ENCODE results near the gene PDXK. TPM values are rescaled to one million over a fixed set of nuclear protein-coding genes. Genes with fewer than 3 reads are reported as not detected.

PDXK gene
- total RNA-seq, 1 donor from 2014 or later, result 195 TPM

- no peaks in the 10 kb centered on the region for H3K9me3 ChIP-seq
- H3K4me1 ChIP-seq, result peaks cover 44% of the 10 kb centered on the region
- peak; percentile 53 to 75 for ATAC-seq
- no peak for TF ChIP-seq CTCF (IDR thresholded peaks at IDR 0.05)
- H3K27ac ChIP-seq, result peak overlapping the region; percentile 75
- peak; percentile 60 for DNase-seq
- H3K36me3 ChIP-seq, result peaks cover 42% of the 10 kb centered on the region
- no peaks in the 10 kb centered on the region for H3K27me3 ChIP-seq (ENCODE audit: low read depth)
- H3K4me3 ChIP-seq, result no peak overlapping the region
- intact Hi-C loops (cut with DNase I), result no loop called here
These were observed 15.9 kb downstream of the PDXK start for GRCh38 chr21:43734928-43735229.

- intact Hi-C loops (cut with DNase I), result no loop called here
- no peaks in the 10 kb centered on the region for H3K9me3 ChIP-seq
- ATAC-seq, result no peak
- TF ChIP-seq CTCF (IDR thresholded peaks at IDR 0.05), result no peak
- H3K4me3 ChIP-seq, result no peak overlapping the region
- peaks cover 42% of the 10 kb centered on the region for H3K36me3 ChIP-seq
- H3K27me3 ChIP-seq (ENCODE audit: low read depth), result no peaks in the 10 kb centered on the region
- peak overlapping the region; percentile 75 for H3K27ac ChIP-seq
- DNase-seq, result no peak
- peaks cover 46% of the 10 kb centered on the region for H3K4me1 ChIP-seq
These were observed 16.5 kb downstream of the PDXK start for GRCh38 chr21:43735236-43736091.

DNA sequence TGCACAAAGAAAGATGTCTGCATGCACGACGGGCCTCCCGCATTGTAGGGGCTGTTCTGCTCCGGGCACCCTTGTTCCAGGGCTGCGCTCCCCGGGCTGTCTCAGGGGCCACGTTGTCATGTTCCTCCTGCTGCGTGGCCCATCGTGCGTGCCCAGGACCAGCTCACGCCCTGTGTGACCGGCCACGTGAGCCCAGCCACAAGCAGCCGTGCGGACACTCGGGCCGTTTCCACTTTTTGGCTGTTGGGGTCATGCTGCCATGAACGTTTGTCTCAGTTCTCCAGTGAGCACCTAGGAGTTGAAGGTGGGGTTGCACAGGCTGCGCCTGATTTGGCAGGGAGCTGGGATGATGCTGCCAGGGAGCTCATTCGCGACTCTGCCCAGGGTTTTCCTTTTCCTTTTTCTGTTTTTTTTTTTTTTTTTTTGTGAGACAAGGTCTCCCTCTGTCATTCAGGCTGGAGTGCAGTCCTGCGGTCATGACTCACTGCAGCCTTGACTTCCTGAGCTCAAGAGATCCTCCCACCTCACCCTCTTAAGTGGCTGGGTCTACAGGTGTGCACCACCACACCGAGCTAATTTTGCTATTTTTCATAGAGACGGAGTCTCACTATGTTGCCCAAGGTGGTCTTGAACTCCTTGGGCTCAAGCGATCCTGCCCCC lies 17.4 kb downstream of the PDXK start:
- no peak overlapping the region for H3K4me3 ChIP-seq
- no peaks in the 10 kb centered on the region for H3K27me3 ChIP-seq (ENCODE audit: low read depth)
- TF ChIP-seq CTCF (IDR thresholded peaks at IDR 0.05), result no peak
- ATAC-seq (no peak), DNase-seq (no peak)
- intact Hi-C loops (cut with DNase I), result no loop called here
- H3K4me1 ChIP-seq, result peaks cover 48% of the 10 kb centered on the region
- H3K9me3 ChIP-seq, result no peaks in the 10 kb centered on the region
- peaks cover 42% of the 10 kb centered on the region for H3K36me3 ChIP-seq
- no peak overlapping the region for H3K27ac ChIP-seq

DNA sequence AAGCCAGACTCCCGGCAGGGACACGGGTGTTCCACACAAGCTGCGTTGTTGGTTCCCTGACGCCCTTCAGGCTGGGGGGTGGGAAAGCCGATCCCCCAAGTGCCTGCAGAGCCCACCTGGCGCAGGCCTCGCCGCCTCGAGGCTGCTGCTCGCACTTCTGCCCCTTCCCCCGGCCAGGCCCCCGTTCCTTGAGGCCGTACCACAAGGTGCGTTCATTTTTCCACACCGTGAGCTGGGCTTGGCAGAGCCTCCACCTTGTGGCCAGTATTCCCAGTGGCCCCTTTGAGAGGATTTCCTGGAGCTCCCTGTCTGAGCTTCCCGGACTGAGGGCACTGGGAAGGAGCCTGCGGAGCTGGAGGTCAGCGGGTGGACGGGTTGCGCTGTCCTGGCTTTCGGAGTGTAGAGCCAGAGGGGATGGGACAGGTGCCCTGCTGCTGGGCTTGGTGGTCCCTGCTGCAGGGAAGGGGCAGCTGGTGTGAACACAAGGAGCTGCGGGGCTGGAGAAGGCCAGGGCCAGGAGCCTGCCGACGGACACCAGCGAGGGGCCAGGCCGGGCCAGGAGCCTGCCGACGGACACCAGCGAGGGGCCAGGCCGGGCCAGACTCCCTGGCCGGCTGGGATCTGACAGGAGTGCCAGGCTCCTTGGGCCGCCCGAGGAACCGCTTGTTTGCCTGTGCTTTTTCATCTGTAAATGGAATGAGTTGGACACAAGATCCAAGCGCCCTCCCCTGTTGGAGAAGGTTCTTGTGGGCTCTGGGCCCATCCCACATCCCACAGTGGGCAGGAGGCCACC lies 18.4 kb downstream of the PDXK start:
- DNase-seq, result no peak
- peaks cover 47% of the 10 kb centered on the region for H3K36me3 ChIP-seq
- H3K9me3 ChIP-seq, result no peaks in the 10 kb centered on the region
- H3K27ac ChIP-seq, result no peak overlapping the region
- H3K4me1 ChIP-seq, result peaks cover 39% of the 10 kb centered on the region
- no peak for ATAC-seq
- intact Hi-C loops (cut with DNase I), result no loop called here
- no peak overlapping the region for H3K4me3 ChIP-seq
- TF ChIP-seq CTCF (IDR thresholded peaks at IDR 0.05), result no peak
- H3K27me3 ChIP-seq (ENCODE audit: low read depth), result no peaks in the 10 kb centered on the region

DNA sequence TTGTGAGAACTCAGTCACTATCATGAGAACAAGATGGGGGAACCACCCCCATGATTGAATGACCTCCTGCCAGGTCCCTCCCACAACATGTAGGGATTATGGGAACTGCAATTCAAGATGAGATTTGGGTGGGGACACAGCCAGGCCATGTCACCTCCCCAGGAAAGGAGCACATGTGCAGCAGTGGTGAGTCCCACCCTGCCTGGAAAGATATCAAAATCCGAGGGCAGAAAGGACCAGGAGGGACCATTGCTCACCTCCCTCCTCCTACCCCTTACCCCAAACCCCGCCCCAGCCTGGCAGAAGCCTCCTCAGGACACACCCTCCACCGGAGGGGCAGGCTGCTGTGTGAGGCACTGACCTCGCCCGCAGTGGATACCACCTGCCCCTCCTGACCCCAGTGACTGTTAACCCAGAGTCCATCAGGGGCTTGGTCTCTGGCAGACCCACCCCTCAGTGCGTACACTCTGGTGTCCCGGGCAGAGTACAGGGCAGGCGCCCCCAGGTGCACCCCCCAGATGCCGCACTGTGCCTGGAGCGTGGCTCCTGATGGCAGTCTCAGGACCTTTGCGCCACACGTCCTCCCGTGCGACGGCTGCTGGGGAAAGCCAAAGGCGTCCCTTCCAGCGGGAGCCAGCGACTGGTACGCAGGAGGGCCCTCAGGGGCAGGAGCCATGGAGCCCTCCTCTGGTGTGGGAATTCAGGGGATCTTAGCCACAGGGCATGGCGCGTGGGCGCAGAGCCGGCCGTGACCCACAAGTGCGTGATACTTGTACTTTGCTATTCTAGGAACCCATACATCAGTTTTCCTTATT lies 20.9 kb downstream of the PDXK start:
- no peak overlapping the region for H3K27ac ChIP-seq
- H3K36me3 ChIP-seq, result peaks cover 62% of the 10 kb centered on the region
- ATAC-seq (peak; percentile 9 to 11), DNase-seq (no peak)
- H3K4me1 ChIP-seq, result peaks cover 16% of the 10 kb centered on the region
- intact Hi-C loops (cut with DNase I), result no loop called here
- no peak for TF ChIP-seq CTCF (IDR thresholded peaks at IDR 0.05)
- no peak overlapping the region for H3K4me3 ChIP-seq
- no peaks in the 10 kb centered on the region for H3K27me3 ChIP-seq (ENCODE audit: low read depth)
- no peaks in the 10 kb centered on the region for H3K9me3 ChIP-seq

All from lower lobe of right lung (tissue), 2 donors.